ENCODE results near the gene FBXL16.
"Not testable (repeated sequence)": the region's sequence is repeated elsewhere in the genome, so short reads cannot be mapped to it uniquely, and the experiment has no call there.

The FBXL16 gene

DNA sequence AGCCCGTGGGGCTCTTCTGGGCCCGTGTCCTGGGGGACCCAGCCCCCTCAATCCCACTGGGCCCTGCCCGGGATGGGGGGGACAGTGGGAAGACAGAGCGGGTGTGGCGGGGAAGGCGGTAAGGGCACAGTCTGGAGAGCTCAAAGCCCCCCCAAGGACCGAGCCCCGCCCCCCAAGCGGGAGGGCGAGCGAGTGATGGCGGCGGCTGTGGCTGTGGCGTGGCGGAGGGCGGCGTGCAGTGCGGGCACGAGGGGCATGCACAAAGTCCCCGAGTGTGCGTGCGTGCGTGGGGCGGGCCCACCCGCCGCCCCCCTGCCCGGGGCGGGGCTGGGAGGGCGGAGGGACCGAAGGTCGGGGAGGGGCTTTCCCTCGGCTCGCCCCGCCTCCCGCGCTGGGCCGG lies 11.8 kb downstream of the FBXL16 start:
- FAIRE-seq = no peak
- no peak for DNase-seq (ENCODE audit: low spot score)

DNA sequence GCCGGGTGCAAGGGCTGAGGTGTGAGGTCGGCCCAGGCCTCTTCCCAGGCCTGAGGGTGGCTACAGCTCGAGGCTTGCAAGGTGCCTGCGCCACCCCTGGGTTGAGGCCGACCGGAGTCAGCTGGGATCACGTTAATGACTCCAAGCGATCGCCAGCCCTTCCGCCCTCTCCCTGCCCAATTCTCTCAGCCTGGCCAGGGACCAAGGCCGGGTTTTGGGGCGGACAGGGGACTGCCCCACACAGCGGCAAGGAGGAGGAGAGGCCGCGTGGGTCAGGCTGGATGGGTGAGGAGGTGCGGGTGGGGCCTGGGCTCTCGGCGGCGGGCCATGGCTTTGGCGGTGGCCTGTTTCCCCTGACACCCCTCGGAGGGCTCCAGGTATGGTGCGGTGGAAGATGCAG lies 12.2 kb downstream of the FBXL16 start:
- no peak for DNase-seq (ENCODE audit: low spot score)
- no peak for FAIRE-seq

DNA sequence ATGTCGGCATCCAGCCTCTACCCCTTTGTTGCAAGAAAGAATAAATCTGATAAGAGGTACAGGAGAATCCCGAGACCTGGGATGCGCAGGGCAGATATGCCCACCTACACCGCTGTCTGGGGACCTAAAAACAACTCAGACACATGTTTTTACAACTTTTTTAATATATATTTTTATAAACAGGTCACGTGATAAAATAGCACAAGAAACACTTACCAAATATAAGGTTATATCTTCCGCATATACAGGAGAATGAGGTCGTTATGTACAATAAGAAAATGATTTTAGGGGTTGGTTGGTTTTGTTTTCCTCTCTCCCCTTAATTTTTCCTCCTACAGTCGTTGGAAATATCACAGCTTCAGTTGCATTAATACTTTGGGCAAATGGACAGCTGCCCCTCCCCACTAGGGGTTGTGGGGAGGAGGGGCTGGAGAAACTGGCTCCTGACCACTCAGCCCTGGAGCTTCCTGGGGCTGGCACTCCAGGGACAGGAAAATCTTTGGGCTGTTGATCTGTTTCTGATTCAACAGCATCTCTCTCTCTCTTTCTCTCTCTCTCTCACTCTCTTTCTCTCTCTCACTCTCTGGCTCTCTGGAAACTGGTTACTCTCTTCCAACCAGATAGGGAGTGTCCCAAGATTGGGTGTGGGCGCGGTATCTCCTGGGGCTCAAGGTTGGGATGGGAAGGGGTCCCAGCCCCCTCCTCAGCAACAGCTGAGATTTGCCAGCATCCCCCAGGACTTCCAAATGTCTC lies 13.1 kb downstream of the FBXL16 start:
- FAIRE-seq = no peak
- DNase-seq (ENCODE audit: low spot score) = no peak

DNA sequence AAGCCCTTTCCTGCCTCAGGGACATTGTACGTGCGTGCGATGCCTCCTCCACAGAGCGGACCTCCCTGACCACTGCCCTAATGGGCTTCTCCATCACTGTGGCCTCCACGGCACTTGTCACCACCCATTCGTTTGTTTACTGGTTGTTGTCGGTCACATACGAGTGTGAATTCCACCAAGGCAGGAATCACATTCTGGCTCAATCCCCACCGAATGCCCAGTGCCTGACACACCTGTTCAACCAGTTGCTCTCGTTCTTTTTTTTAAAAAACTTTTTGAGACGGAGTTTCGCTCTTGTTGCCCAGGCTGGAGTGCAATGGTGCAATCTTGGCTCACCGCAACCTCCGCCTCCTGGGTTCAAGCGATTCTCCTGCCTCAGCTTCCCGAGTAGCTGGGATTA lies 14.4 kb downstream of the FBXL16 start:
- FAIRE-seq; DNase-seq (ENCODE audit: low spot score): not testable (repeated sequence)

DNA sequence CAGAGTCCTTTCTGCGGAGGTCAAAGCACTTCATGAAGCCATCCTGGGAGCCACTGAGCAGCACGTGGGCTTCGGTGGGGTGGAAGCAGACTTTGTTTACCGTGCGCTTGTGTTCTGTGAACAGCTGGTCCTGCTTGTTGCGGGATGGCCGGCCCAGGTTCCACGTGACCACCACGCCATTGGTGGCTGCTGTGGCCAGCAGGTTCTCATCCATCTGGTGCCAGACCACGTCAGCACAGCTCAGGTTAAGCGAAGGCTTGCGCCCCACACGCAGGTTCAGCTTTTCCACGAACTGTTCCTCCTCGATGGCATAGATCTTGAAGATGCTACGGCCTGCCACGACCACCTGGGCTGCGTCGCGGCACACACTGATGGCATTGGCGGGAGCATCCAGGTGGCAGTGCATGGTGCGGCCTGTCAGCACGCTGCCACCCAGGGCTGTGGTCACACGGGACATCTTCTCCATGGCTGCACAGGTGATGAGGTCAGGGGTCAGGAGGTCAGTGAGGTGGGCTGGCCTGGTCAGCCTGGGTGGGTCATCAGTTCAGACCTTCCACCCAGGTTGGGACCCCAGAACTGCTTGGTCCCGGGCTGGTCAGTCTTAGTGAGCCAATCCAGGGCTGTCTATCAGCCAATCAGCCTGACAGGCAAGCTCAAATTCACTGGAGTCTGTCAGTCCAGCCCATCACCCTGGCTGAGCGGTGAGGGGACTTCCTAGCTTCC lies 16.3 kb downstream of the FBXL16 start:
- DNase-seq (ENCODE audit: low spot score) = no peak
- no peak for FAIRE-seq

DNA sequence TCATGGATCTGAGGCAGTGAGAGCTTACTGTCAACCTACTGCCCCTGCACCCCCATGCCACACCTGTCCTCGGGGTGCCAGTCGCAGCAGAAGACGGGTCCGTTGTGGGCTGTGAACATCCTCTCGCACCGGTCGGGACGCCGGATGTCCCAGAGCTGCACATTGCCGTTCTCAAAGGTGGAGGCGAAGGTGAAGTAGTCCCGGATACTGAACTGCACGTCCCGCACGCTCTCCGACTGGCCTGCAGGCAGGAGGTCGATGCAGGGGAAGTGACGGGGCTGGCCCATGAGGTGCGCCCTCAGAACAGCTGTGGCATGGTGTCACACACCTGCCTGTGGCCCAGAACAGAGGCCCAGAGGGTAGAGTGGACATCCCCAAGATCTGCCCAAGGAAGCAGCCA lies 18.1 kb downstream of the FBXL16 start:
- DNase-seq (ENCODE audit: low spot score) (no peak), FAIRE-seq (no peak)

DNA sequence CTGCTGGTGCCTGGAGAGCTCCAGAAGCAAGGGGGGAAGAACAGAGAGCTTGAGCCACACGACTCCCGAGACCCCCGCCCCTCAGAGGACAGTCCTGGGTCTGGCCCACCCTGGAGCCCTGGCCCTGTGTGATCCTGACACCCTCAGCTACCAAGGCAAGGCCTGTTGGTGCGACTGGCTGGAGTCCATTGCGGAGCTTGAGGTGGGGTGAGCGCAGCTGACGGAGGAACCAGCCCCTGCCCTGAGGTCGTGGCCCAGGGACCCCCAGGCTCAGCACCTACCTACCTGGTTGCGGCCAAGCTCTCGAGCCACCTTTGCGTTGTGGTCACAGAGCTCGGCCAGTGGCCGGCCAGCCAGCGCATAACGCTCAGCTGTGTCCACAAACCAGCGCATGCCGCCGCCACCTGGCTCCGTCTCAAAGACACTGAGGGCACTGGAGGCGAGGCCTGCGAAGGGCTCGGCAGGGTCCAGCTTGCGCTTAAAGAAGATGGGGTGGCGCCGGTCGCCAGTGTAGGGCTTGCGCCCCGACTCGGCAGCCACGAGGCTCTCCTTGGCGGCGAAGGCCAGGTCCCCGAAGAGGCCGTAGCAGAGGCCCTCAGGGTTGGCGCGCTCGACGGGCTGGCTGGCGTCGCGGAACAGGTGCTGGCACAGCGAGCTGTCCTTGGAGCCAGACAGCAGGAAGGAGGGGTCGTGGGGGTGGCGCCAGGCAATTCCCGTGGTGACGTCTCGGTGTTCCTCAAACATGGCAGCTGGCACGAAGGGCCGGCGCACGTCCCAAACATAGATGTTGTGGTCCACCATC lies 18.9 kb downstream of the FBXL16 start:
- DNase-seq (ENCODE audit: low spot score) (no peak), FAIRE-seq (no peak)

DNA sequence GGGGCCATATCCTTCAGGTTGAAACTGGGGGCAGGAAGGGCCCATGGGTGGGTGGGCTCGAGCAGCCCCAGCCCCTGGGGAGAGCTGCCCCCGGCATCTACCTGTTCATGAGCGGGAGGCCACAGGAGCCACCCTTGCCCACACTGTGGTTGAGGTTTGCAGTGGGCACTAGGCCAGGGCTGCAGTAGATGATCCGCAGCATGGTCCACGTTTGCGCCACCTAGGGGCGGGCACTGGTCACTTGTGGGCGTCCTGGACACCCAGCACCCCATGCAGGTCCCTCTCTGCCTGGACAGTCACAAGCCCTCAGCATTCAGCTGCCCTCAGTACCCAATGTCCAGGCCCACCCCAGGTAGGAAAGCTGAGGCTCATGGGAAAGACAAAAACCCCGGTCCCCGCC lies 19.6 kb downstream of the FBXL16 start:
- DNase-seq (ENCODE audit: low spot score) (peak; percentile 39), FAIRE-seq (no peak)

DNA sequence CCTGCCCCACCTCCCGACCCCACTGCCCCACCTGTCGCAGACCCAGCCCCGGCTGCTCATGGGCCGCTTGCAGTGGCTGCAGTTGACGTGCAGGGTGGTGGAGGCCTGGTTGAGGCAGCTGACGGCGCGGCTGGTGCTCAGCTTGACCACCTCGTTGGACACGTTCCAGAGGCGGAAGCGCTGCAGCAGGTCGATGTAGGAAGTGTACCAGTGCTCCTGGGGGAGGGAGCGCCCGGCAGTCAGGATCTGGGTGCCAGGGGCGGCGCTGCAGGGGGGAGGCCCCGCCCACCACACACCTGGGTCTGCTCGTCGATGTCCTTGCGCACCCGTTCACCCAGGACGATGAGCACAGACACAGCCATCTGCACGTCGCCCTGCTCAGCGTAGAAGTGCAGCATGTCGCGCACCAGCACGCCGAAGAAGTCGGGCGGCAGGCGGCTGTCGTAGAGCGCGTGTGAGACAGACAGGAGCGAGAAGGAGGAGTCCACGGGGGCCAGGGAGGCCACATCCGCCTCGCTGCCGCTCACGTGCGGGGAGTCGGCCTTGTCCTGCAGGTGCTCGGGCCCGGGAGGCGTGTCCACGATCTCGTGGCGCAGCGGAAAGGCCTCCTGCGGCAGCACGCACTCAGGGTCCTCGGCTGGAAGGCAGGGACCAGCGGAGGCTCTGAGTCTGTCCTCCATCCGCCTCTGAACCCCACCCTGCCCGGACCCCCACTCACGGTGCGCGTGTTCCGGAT lies 20.5 kb downstream of the FBXL16 start:
- DNase-seq (ENCODE audit: low spot score) (no peak), FAIRE-seq (no peak)

DNA sequence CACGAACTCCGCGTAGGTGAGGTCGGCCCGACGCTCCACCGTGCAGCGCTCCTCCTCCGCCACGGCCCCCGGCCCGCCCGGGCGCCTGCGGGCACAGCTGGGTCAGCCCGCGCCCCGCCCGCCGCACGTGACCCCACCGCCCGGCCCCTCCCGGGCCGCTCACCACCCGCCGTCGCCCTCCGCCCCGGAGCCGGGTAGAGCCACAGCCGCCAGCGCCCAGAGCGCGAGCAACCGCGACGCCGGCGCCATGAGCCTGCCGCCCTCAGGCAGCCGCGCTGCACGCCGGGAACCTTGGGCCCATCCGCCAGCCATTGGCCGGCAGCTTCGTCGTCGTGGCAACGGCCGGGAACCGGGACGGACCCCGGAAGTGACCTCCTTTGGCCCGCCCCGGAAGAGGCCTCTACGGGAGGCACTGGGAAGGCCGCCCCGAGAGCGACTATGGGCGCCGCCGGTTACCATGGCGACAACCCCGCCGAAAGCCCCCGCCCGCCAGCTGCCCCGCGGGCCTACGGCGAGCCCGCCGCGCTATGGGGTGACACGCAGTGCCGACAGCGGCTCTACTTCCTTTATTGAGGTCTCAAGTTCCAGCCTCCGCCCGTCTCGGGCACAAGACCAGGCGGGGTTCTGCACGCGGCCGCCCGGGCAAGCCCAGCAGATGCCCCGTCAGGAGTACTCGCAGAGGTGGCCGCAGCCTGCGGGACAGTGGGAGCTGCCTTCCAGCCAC lies 21.4 kb downstream of the FBXL16 start, which contains the start of gene JMJD8:
TSS of gene JMJD8 (minus strand) at position 264 of the 724 bp plus-strand sequence. CDS start at position 249, 15 bp downstream.
- peak; percentile 85 for DNase-seq (ENCODE audit: low spot score)
- peak; percentile 2 for FAIRE-seq

DNA sequence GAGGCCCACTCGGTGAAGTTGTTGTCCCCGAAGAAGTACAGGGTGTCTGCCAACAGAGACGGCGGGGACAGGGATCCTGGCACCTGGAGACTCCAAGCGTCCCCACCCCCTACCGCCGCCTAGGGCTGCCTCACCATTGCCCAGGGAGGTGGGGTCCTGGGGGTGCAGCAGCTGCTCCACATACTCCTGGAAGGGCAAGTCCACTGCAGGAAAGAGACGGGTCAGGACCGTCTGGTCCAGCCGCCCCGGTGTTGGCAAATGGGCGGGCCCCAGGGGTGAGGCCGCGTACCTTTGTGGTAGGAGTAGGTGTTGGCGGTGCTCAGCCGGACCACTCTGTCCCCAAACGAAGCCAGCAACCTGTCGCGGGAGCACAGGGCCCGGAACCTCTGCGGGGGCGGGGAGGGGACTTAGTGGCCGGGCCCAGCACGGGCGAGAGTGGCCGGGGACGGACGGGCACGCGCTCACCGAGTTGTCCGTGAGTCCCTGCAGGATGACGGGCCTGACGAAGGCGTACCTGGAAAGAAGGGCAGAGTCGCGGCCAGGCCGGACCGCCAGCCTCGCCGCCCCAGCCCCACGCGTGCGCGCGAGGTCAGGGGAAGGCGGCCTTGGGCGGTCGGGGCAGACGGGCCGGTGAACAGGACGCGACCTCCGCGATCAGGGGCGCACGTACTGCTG lies 22.1 kb downstream of the FBXL16 start:
- DNase-seq (ENCODE audit: low spot score) (no peak), FAIRE-seq (no peak)

DNA sequence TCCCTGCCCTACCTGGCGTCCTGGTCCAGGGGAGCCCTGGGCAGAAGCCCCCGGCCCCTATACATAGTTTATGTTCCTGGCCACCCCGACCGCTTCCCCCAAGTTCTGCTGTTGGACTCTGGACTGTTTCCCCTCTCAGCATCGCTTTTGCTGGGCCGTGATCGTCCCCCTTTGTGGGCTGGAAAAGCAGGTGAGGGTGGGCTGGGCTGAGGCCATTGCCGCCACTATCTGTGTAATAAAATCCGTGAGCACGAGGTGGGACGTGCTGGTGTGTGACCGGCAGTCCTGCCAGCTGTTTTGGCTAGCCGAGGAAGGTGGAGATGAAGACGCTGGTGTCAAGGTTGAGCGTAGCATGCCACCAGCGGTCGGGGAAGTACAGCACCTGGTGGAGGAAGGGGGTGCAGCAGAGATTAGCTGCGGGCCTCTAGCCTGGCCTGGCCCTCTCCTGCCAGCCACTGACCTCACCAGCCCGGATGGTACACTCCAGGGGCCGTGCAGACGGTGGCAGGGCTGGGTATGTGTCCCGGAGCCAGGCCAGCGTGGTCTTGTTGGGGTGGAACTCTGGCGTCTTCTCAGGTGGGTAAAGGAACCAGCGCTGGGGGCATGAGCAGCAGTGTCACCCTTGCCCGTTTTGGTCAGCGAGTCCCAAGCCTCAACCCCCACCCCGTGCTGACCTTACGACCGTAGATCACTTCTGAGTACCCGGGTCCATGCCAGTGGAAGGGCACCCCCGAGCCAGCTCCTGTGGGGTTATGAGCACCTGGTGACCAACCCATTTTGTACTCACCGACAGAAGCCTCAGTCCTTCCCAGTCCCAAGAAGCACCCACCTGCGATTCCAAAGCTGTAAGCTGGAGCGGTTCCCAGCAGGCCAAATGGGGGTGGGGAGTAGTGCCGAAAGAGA lies 22.9 kb downstream of the FBXL16 start:
- DNase-seq (ENCODE audit: low spot score) (no peak), FAIRE-seq (no peak)

DNA sequence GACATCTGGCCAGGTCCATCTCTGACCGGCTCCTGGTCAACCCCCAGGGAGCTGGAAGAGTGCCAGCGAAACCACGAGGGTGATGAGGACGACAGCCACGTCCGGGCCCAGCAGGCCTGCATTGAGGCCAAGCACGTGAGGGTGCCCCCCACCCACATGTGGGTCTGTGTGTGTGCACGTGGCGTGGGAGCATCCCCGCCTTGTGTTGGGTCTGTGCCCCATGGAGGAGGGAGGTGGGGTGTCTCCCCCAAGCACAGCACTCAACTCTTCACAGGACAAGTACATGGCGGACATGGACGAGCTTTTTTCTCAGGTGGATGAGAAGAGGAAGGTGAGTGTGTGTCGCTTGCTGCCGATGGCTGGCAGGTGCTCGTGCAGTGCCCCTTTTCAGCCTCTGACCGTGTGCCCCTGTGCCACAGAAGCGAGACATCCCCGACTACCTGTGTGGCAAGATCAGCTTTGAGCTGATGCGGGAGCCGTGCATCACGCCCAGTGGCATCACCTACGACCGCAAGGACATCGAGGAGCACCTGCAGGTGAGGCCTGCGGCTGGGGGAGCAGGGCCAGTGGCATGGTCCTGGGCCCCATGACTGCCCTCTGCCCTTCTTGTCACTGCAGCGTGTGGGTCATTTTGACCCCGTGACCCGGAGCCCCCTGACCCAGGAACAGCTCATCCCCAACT lies 23.7 kb downstream of the FBXL16 start:
- DNase-seq (ENCODE audit: low spot score) (peak; percentile 46), FAIRE-seq (no peak)

DNA sequence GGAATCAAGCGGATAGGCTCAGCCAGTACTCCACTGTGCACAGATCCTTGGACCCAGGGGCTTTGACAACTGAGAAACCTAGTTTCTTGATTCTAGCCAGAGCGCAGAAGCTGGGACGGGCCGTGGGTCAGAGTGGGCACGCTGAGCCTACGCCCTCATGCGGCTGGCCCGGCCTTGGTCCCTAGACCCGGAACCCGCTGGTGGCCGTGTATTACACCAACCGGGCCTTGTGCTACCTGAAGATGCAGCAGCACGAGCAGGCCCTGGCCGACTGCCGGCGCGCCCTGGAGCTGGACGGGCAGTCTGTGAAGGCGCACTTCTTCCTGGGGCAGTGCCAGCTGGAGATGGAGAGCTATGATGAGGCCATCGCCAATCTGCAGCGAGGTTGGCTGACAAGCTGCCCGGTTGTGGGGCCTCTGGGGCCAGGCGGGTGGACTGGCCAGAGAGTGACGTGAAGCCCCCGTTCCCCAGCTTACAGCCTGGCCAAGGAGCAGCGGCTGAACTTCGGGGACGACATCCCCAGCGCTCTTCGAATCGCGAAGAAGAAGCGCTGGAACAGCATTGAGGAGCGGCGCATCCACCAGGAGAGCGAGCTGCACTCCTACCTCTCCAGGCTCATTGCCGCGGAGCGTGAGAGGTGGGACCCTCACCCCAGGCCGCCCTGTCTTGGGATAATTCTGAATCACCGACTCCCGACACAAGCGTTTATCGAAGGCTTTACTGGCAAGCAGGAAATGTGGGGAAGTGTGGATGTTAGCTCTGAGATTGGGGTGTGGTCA lies 24.4 kb downstream of the FBXL16 start:
- DNase-seq (ENCODE audit: low spot score) (peak; percentile 30), FAIRE-seq (no peak)

DNA sequence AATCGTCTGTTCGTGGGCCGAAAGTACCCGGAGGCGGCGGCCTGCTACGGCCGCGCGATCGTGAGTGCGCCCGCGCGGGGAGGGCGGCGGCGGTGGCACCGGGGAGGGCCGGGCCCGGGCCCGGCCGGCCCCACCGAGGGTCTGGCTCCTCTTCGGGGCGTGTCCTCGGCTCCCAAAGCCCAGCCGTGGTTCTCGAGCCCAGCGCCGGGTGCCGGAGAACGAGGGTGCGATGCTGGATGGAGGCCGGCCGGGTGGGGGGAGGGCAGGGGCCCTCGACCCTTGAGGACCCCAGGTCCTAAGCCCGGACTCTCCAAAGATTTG lies 25.0 kb downstream of the FBXL16 start:
- FAIRE-seq = no peak
- no peak for DNase-seq (ENCODE audit: low spot score)

DNA sequence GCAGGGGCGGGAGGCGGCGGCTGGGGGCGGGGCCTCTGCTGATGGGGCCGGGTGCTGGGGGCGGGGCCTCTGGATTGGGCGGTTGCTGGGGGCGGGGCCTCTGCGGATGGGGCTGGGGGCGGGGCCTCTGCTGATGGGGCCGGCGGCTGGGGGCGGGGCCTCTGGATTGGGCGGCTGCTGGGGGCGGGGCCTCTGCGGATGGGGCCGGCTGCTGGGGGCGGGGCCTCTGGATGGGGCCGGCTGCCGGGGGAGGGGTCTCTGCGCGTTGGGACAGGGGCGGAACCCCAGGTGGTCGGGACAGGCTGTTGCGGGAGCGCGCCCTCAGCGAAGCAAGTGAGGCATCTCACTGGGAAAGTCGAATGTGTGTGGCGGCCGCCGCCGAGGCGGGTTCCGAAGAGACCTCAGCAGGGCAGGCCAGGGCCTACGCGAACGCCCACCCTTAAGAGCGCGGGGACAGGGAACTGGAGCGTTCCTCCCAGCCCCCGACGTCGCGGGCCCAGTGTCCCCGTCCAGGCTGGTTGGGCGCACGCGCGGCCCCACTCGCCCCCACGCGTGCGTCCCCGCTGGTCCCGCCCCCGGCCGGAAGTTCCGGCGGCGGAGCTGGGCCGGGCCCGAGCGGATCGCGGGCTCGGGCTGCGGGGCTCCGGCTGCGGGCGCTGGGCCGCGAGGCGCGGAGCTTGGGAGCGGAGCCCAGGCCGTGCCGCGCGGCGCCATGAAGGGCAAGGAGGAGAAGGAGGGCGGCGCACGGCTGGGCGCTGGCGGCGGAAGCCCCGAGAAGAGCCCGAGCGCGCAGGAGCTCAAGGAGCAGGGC lies 25.6 kb downstream of the FBXL16 start, which contains the start of gene STUB1:
TSS of gene STUB1 (plus strand) at position 597 of the 811 bp plus-strand sequence. CDS start at position 713, 116 bp downstream.
- no peak for FAIRE-seq
- DNase-seq (ENCODE audit: low spot score) = peak; percentile 59
